Activated CD8-positive, alpha-beta T cell treated with anti-CD3 and anti-CD28 coated beads, Interleukin-2, amount 10 ng/mL, durations not matched to agents 7 days and 5 days (primary cell): Measurements from ENCODE around the gene INPP5E. TPM values are rescaled to one million over a fixed set of nuclear protein-coding genes. Genes with fewer than 3 reads are reported as not detected.

Experiments
- ATAC-seq: fragments of 150-1000 bp; cut with Tn5 transposase; one replicate; pipeline ENCODE4 v1.10.0; 2021; ENCODE audit warnings: moderate library complexity
- CTCF ChIA-PET: fragments of 350-600 bp; sonication (Branson Sonifier 250); formaldehyde crosslinking; loops from one replicate; lab custom pipeline; 2021; ENCODE audit warnings: antibody characterized with exemption; lab: Charles Lee
- POLR2A ChIA-PET: fragments of 350-600 bp; sonication (Branson Sonifier 250); formaldehyde crosslinking; loops from one replicate; lab custom pipeline; 2021; ENCODE audit warnings: antibody characterized with exemption; lab: Charles Lee
- DNase-seq: peaks from one replicate; pipeline ENCODE4 v3.0.0-alpha.2; 2020
- H3K27ac Mint-ChIP-seq: one replicate; pipeline ENCODE4 v1.8.0; 2021; ENCODE audit warnings: mild to moderate bottlenecking, mixed read lengths
- H3K27me3 Mint-ChIP-seq: one replicate; pipeline ENCODE4 v1.8.0; 2021; ENCODE audit warnings: low read depth, mixed read lengths
- H3K36me3 Mint-ChIP-seq: one replicate; pipeline ENCODE4 v1.8.0; 2021; ENCODE audit warnings: low read depth, mixed read lengths
- H3K4me1 Mint-ChIP-seq: one replicate; pipeline ENCODE4 v1.8.0; 2021; ENCODE audit warnings: low read depth, mixed read lengths
- H3K4me3 Mint-ChIP-seq: one replicate; pipeline ENCODE4 v1.8.0; 2021; ENCODE audit warnings: mild to moderate bottlenecking, mixed read lengths
- H3K9me3 Mint-ChIP-seq: one replicate; pipeline ENCODE4 v1.8.0; 2022; ENCODE audit warnings: mixed read lengths; ENCODE audit not compliant: insufficient read depth
- total RNA-seq, 2 experiments: library from RNA; stranded (reverse); gene quantifications; one replicate each; pipeline ENCODE4 v1.2.3, GENCODE V29; 2021

Gene INPP5E
- total RNA-seq, 2 experiments from 2014 or later = 16.8 to 18.2 TPM

GRCh38 chr9:136455043-136456002 is 15.7 kb upstream of the INPP5E start:
- H3K9me3 Mint-ChIP-seq = no peaks in the 10 kb centered on the region
- no peaks in the 10 kb centered on the region for H3K27me3 Mint-ChIP-seq
- DNase-seq (no peak), ATAC-seq (no peak)
- ChIA-PET CTCF (no interaction called here), POLR2A (no interaction called here)
- H3K27ac Mint-ChIP-seq = peak overlapping the region; percentile 52
- no peaks in the 10 kb centered on the region for H3K4me1 Mint-ChIP-seq
- H3K36me3 Mint-ChIP-seq = peaks cover 68% of the 10 kb centered on the region
- no peak overlapping the region for H3K4me3 Mint-ChIP-seq

GRCh38 chr9:136454026-136454796 is 14.6 kb upstream of the INPP5E start:
- H3K4me1 Mint-ChIP-seq = no peaks in the 10 kb centered on the region
- ATAC-seq (no peak), DNase-seq (no peak)
- no peak overlapping the region for H3K4me3 Mint-ChIP-seq
- no peaks in the 10 kb centered on the region for H3K27me3 Mint-ChIP-seq
- H3K9me3 Mint-ChIP-seq = no peaks in the 10 kb centered on the region
- no peak overlapping the region for H3K27ac Mint-ChIP-seq
- peaks cover 65% of the 10 kb centered on the region for H3K36me3 Mint-ChIP-seq
- POLR2A ChIA-PET = interaction anchor here (1.2 kb wide), 1 partner anchor 27 kb away, joined by 4 read pairs; no protein-coding TSS in a partner anchor
- CTCF ChIA-PET = interaction anchor here (0.9 kb wide), 2 partner anchors 14 to 30 kb away, joined by 3 read pairs; no protein-coding TSS in a partner anchor

GRCh38 chr9:136453326-136453725 is 13.7 kb upstream of the INPP5E start:
- CTCF ChIA-PET = interaction anchor here (0.9 kb wide), 2 partner anchors 13 to 29 kb away, joined by 3 read pairs; no protein-coding TSS in a partner anchor
- H3K9me3 Mint-ChIP-seq = no peaks in the 10 kb centered on the region

GRCh38 chr9:136451221-136451877 is 11.7 kb upstream of the INPP5E start:
- Mint-ChIP-seq H3K36me3 (peaks cover 62% of the 10 kb centered on the region), H3K4me1 (no peaks in the 10 kb centered on the region), H3K27ac (no peak overlapping the region), H3K9me3 (no peaks in the 10 kb centered on the region), H3K27me3 (no peaks in the 10 kb centered on the region), H3K4me3 (no peak overlapping the region)
- ATAC-seq (no peak), DNase-seq (no peak)
- CTCF ChIA-PET = no interaction called here
- POLR2A ChIA-PET = no interaction called here

More at GRCh38 chr9:136453326-136453725, 13.7 kb upstream of the INPP5E start:
- H3K27me3 Mint-ChIP-seq = no peaks in the 10 kb centered on the region
- no peak overlapping the region for H3K27ac Mint-ChIP-seq
- no peaks in the 10 kb centered on the region for H3K4me1 Mint-ChIP-seq
- POLR2A ChIA-PET = interaction anchor here (1.2 kb wide), 1 partner anchor 28 kb away, joined by 4 read pairs; no protein-coding TSS in a partner anchor
- ATAC-seq (peak; percentile 36), DNase-seq (no peak)
- no peak overlapping the region for H3K4me3 Mint-ChIP-seq
- peaks cover 59% of the 10 kb centered on the region for H3K36me3 Mint-ChIP-seq

GRCh38 chr9:136448655-136449054 is 9.0 kb upstream of the INPP5E start:
- DNase-seq = no peak
- H3K9me3 Mint-ChIP-seq = no peaks in the 10 kb centered on the region
- H3K4me3 Mint-ChIP-seq = no peak overlapping the region
- POLR2A ChIA-PET = no interaction called here
- CTCF ChIA-PET = interaction anchor here (1.3 kb wide), 1 partner anchor 8 kb away, joined by 4 read pairs; no protein-coding TSS in a partner anchor
- no peaks in the 10 kb centered on the region for H3K4me1 Mint-ChIP-seq
- no peaks in the 10 kb centered on the region for H3K27me3 Mint-ChIP-seq
- ATAC-seq = no peak
- H3K36me3 Mint-ChIP-seq = peaks cover 54% of the 10 kb centered on the region
- no peak overlapping the region for H3K27ac Mint-ChIP-seq

GRCh38 chr9:136447173-136447778 is 7.6 kb upstream of the INPP5E start:
- H3K27ac Mint-ChIP-seq = peak overlapping the region; percentile 4
- DNase-seq = no peak
- no peak overlapping the region for H3K4me3 Mint-ChIP-seq
- no peaks in the 10 kb centered on the region for H3K27me3 Mint-ChIP-seq
- ATAC-seq = no peak
- no peaks in the 10 kb centered on the region for H3K9me3 Mint-ChIP-seq
- no peaks in the 10 kb centered on the region for H3K4me1 Mint-ChIP-seq
- H3K36me3 Mint-ChIP-seq = peaks cover 55% of the 10 kb centered on the region
- POLR2A ChIA-PET = no interaction called here
- CTCF ChIA-PET = interaction anchor here (0.6 kb wide), 1 partner anchor 23 kb away, joined by 3 read pairs; no protein-coding TSS in a partner anchor

GRCh38 chr9:136445799-136446198 is 6.2 kb upstream of the INPP5E start:
- Mint-ChIP-seq H3K27me3 (no peaks in the 10 kb centered on the region), H3K36me3 (peaks cover 57% of the 10 kb centered on the region), H3K9me3 (no peaks in the 10 kb centered on the region), H3K27ac (no peak overlapping the region), H3K4me1 (no peaks in the 10 kb centered on the region), H3K4me3 (no peak overlapping the region)
- DNase-seq (no peak), ATAC-seq (no peak)
- ChIA-PET POLR2A (no interaction called here), CTCF (interaction anchor here (1.6 kb wide), 1 partner anchor 82 kb away, joined by 5 read pairs; the partner anchor contains the start of gene DNLZ)

- Mint-ChIP-seq H3K4me1 (peaks cover 2% of the 10 kb centered on the region), H3K27me3 (no peaks in the 10 kb centered on the region), H3K4me3 (no peak overlapping the region), H3K27ac (no peak overlapping the region), H3K36me3 (peaks cover 57% of the 10 kb centered on the region), H3K9me3 (no peaks in the 10 kb centered on the region)
- DNase-seq (no peak), ATAC-seq (no peak)
- POLR2A ChIA-PET = no interaction called here
- CTCF ChIA-PET = no interaction called here
These were observed 4.5 kb upstream of the INPP5E start for GRCh38 chr9:136444102-136444501.

GRCh38 chr9:136443687-136444086 is 4.0 kb upstream of the INPP5E start:
- H3K4me3 Mint-ChIP-seq = no peak overlapping the region
- no peaks in the 10 kb centered on the region for H3K27me3 Mint-ChIP-seq
- H3K27ac Mint-ChIP-seq = no peak overlapping the region
- H3K36me3 Mint-ChIP-seq = peaks cover 57% of the 10 kb centered on the region
- no peak for ATAC-seq
- CTCF ChIA-PET = no interaction called here
- H3K4me1 Mint-ChIP-seq = peaks cover 2% of the 10 kb centered on the region
- POLR2A ChIA-PET = no interaction called here
- H3K9me3 Mint-ChIP-seq = no peaks in the 10 kb centered on the region
- DNase-seq = no peak

- H3K4me3 Mint-ChIP-seq = no peak overlapping the region
- H3K4me1 Mint-ChIP-seq = peaks cover 5% of the 10 kb centered on the region
- H3K27ac Mint-ChIP-seq = no peak overlapping the region
- H3K36me3 Mint-ChIP-seq = peaks cover 57% of the 10 kb centered on the region
- no peaks in the 10 kb centered on the region for H3K9me3 Mint-ChIP-seq
- POLR2A ChIA-PET = no interaction called here
- H3K27me3 Mint-ChIP-seq = no peaks in the 10 kb centered on the region
- CTCF ChIA-PET = interaction anchor here (1.0 kb wide), 1 partner anchor 80 kb away, joined by 3 read pairs; the partner anchor contains the start of gene DNLZ
- DNase-seq (no peak), ATAC-seq (no peak)
These were observed 3.4 kb upstream of the INPP5E start for GRCh38 chr9:136443087-136443486.

- Mint-ChIP-seq H3K36me3 (peaks cover 52% of the 10 kb centered on the region), H3K4me3 (no peak overlapping the region), H3K27ac (no peak overlapping the region), H3K4me1 (peaks cover 14% of the 10 kb centered on the region), H3K9me3 (no peaks in the 10 kb centered on the region), H3K27me3 (no peaks in the 10 kb centered on the region)
- POLR2A ChIA-PET = interaction anchor here (1.1 kb wide), 1 partner anchor 42 kb away, joined by 3 read pairs; the partner anchor contains the start of gene SNAPC4
- DNase-seq (no peak), ATAC-seq (no peak)
- CTCF ChIA-PET = interaction anchor here (1.0 kb wide), 1 partner anchor 79 kb away, joined by 3 read pairs; the partner anchor contains the start of gene DNLZ
These were observed 2.6 kb upstream of the INPP5E start for GRCh38 chr9:136442265-136442664.
